Measurements from ENCODE around the gene TOM1.
"Not testable (repeated sequence)": the region's sequence is repeated elsewhere in the genome, so short reads cannot be mapped to it uniquely, and the experiment has no call there.

TOM1 gene

GRCh38 chr22:35345808-35346505 is 46.3 kb downstream of the TOM1 start:
- DNase-seq (no peak), ATAC-seq (no peak)

- DNase-seq (no peak), ATAC-seq (no peak)
Measured at GRCh38 chr22:35346596-35347220, 47.0 kb downstream of the TOM1 start.

GRCh38 chr22:35347462-35347861 is 47.8 kb downstream of the TOM1 start:
- ATAC-seq = no peak

GRCh38 chr22:35348026-35348590 is 48.4 kb downstream of the TOM1 start:
- DNase-seq = no peak
- ATAC-seq = no peak

More at GRCh38 chr22:35347462-35347861, 47.8 kb downstream of the TOM1 start:
- DNase-seq = no peak

GRCh38 chr22:35348703-35349102 is 49.0 kb downstream of the TOM1 start:
- ATAC-seq = no peak
- DNase-seq = no peak

GRCh38 chr22:35349368-35349703 is 49.6 kb downstream of the TOM1 start:
- ATAC-seq (no peak), DNase-seq (no peak)

GRCh38 chr22:35349704-35350538 is 50.2 kb downstream of the TOM1 start:
- ATAC-seq = no peak

GRCh38 chr22:35350539-35351503 is 51.1 kb downstream of the TOM1 start:
- DNase-seq (peak; percentile 92), ATAC-seq (peak; percentile 85)

More at GRCh38 chr22:35349704-35350538, 50.2 kb downstream of the TOM1 start:
- no peak for DNase-seq

- ATAC-seq = peak; percentile 75
- DNase-seq = peak; percentile 88
Measured at GRCh38 chr22:35352214-35353111, 52.8 kb downstream of the TOM1 start.

GRCh38 chr22:35353318-35353717 is 53.6 kb downstream of the TOM1 start:
- DNase-seq (no peak), ATAC-seq (no peak)

GRCh38 chr22:35354068-35354467 is 54.4 kb downstream of the TOM1 start:
- no peak for ATAC-seq
- no peak for DNase-seq

- ATAC-seq = no peak
- no peak for DNase-seq
Measured at GRCh38 chr22:35357883-35358621, 58.4 kb downstream of the TOM1 start.

GRCh38 chr22:35359380-35360065 is 59.8 kb downstream of the TOM1 start:
- ATAC-seq = no peak
- DNase-seq = no peak

GRCh38 chr22:35361001-35361558 is 61.4 kb downstream of the TOM1 start:
- DNase-seq (no peak), ATAC-seq (no peak)

GRCh38 chr22:35363566-35364086 is 63.9 kb downstream of the TOM1 start:
- ATAC-seq (no peak), DNase-seq (no peak)

GRCh38 chr22:35364230-35364629 is 64.5 kb downstream of the TOM1 start:
- ATAC-seq = not testable (repeated sequence)

GRCh38 chr22:35367331-35367886 is 67.7 kb downstream of the TOM1 start:
- DNase-seq = no peak
- ATAC-seq = no peak

More at GRCh38 chr22:35364230-35364629, 64.5 kb downstream of the TOM1 start:
- not testable (repeated sequence) for DNase-seq

- ATAC-seq = no peak
Measured at GRCh38 chr22:35368386-35368785, 68.7 kb downstream of the TOM1 start.

More at GRCh38 chr22:35368386-35368785, 68.7 kb downstream of the TOM1 start:
- DNase-seq = no peak

Data from stimulated activated naive CD8-positive, alpha-beta T cell treated with anti-CD3 and anti-CD28 coated beads, Interleukin-15, Interleukin-2, amounts not matched to agents 100 U/mL and 50 U/mL, for 24 hours (primary cell).